ENCODE data around the gene PARD3.

PARD3 gene

GRCh38 chr10:34116681-34117271 lies 698.3 kb downstream of the PARD3 start:
- Histone ChIP-seq H3K36me3 (ENCODE audit: control insufficient read depth, insufficient read depth, low read length) (no peaks in the 10 kb centered on the region), H3K27me3 (replicated peaks; ENCODE audit: control insufficient read depth, insufficient read depth, low read length, poor library complexity, severe bottlenecking) (no peaks in the 10 kb centered on the region)

GRCh38 chr10:34116220-34116641 lies 698.9 kb downstream of the PARD3 start:
- no peaks in the 10 kb centered on the region for H3K9me3 ChIP-seq (ENCODE audit: control insufficient read depth, low read length)
- no peak overlapping the region for H3K27ac ChIP-seq (ENCODE audit: insufficient read depth, low read length, poor library complexity, severe bottlenecking)
- H3K4me3 ChIP-seq (ENCODE audit: insufficient read depth, low read depth, low read length, poor library complexity, severe bottlenecking), result no peak overlapping the region
- no peaks in the 10 kb centered on the region for H3K4me1 ChIP-seq (ENCODE audit: control insufficient read depth, insufficient read depth, low read length, poor library complexity, severe bottlenecking)
- no peaks in the 10 kb centered on the region for H3K27me3 ChIP-seq (replicated peaks; ENCODE audit: control insufficient read depth, insufficient read depth, low read length, poor library complexity, severe bottlenecking)
- no peaks in the 10 kb centered on the region for H3K36me3 ChIP-seq (ENCODE audit: control insufficient read depth, insufficient read depth, low read length)
- no peak for DNase-seq

More at GRCh38 chr10:34116681-34117271, 698.3 kb downstream of the PARD3 start:
- Histone ChIP-seq H3K4me1 (ENCODE audit: control insufficient read depth, insufficient read depth, low read length, poor library complexity, severe bottlenecking) (no peaks in the 10 kb centered on the region), H3K9me3 (ENCODE audit: control insufficient read depth, low read length) (no peaks in the 10 kb centered on the region), H3K27ac (ENCODE audit: insufficient read depth, low read length, poor library complexity, severe bottlenecking) (no peak overlapping the region), H3K4me3 (ENCODE audit: insufficient read depth, low read depth, low read length, poor library complexity, severe bottlenecking) (no peak overlapping the region)
- no peak for DNase-seq

GRCh38 chr10:34114914-34115313 lies 700.2 kb downstream of the PARD3 start:
- H3K27ac ChIP-seq (ENCODE audit: insufficient read depth, low read length, poor library complexity, severe bottlenecking), result no peak overlapping the region
- no peaks in the 10 kb centered on the region for H3K4me1 ChIP-seq (ENCODE audit: control insufficient read depth, insufficient read depth, low read length, poor library complexity, severe bottlenecking)
- H3K4me3 ChIP-seq (ENCODE audit: insufficient read depth, low read depth, low read length, poor library complexity, severe bottlenecking), result no peak overlapping the region
- no peaks in the 10 kb centered on the region for H3K27me3 ChIP-seq (replicated peaks; ENCODE audit: control insufficient read depth, insufficient read depth, low read length, poor library complexity, severe bottlenecking)
- H3K9me3 ChIP-seq (ENCODE audit: control insufficient read depth, low read length), result no peaks in the 10 kb centered on the region
- no peaks in the 10 kb centered on the region for H3K36me3 ChIP-seq (ENCODE audit: control insufficient read depth, insufficient read depth, low read length)
- DNase-seq, result no peak

- no peak for DNase-seq
Observed at GRCh38 chr10:34113504-34114225, 701.4 kb downstream of the PARD3 start.

GRCh38 chr10:34112171-34112782 lies 702.8 kb downstream of the PARD3 start:
- H3K9me3 ChIP-seq (ENCODE audit: control insufficient read depth, low read length), result no peaks in the 10 kb centered on the region
- H3K27me3 ChIP-seq (replicated peaks; ENCODE audit: control insufficient read depth, insufficient read depth, low read length, poor library complexity, severe bottlenecking), result no peaks in the 10 kb centered on the region
- H3K27ac ChIP-seq (ENCODE audit: insufficient read depth, low read length, poor library complexity, severe bottlenecking), result no peak overlapping the region
- no peaks in the 10 kb centered on the region for H3K36me3 ChIP-seq (ENCODE audit: control insufficient read depth, insufficient read depth, low read length)
- H3K4me1 ChIP-seq (ENCODE audit: control insufficient read depth, insufficient read depth, low read length, poor library complexity, severe bottlenecking), result no peaks in the 10 kb centered on the region
- H3K4me3 ChIP-seq (ENCODE audit: insufficient read depth, low read depth, low read length, poor library complexity, severe bottlenecking), result no peak overlapping the region
- DNase-seq, result no peak

More at GRCh38 chr10:34113504-34114225, 701.4 kb downstream of the PARD3 start:
- Histone ChIP-seq H3K27me3 (replicated peaks; ENCODE audit: control insufficient read depth, insufficient read depth, low read length, poor library complexity, severe bottlenecking) (no peaks in the 10 kb centered on the region), H3K36me3 (ENCODE audit: control insufficient read depth, insufficient read depth, low read length) (no peaks in the 10 kb centered on the region), H3K9me3 (ENCODE audit: control insufficient read depth, low read length) (no peaks in the 10 kb centered on the region), H3K4me3 (ENCODE audit: insufficient read depth, low read depth, low read length, poor library complexity, severe bottlenecking) (no peak overlapping the region), H3K27ac (ENCODE audit: insufficient read depth, low read length, poor library complexity, severe bottlenecking) (no peak overlapping the region), H3K4me1 (ENCODE audit: control insufficient read depth, insufficient read depth, low read length, poor library complexity, severe bottlenecking) (no peaks in the 10 kb centered on the region)

GRCh38 chr10:34111179-34111578 lies 703.9 kb downstream of the PARD3 start:
- Histone ChIP-seq H3K4me3 (ENCODE audit: insufficient read depth, low read depth, low read length, poor library complexity, severe bottlenecking) (no peak overlapping the region), H3K27ac (ENCODE audit: insufficient read depth, low read length, poor library complexity, severe bottlenecking) (no peak overlapping the region), H3K27me3 (replicated peaks; ENCODE audit: control insufficient read depth, insufficient read depth, low read length, poor library complexity, severe bottlenecking) (no peaks in the 10 kb centered on the region), H3K9me3 (ENCODE audit: control insufficient read depth, low read length) (no peaks in the 10 kb centered on the region), H3K36me3 (ENCODE audit: control insufficient read depth, insufficient read depth, low read length) (no peaks in the 10 kb centered on the region), H3K4me1 (ENCODE audit: control insufficient read depth, insufficient read depth, low read length, poor library complexity, severe bottlenecking) (no peaks in the 10 kb centered on the region)
- DNase-seq, result no peak

GRCh38 chr10:34109952-34110702 lies 705.0 kb downstream of the PARD3 start:
- DNase-seq, result no peak
- Histone ChIP-seq H3K9me3 (ENCODE audit: control insufficient read depth, low read length) (no peaks in the 10 kb centered on the region), H3K27me3 (replicated peaks; ENCODE audit: control insufficient read depth, insufficient read depth, low read length, poor library complexity, severe bottlenecking) (no peaks in the 10 kb centered on the region), H3K4me1 (ENCODE audit: control insufficient read depth, insufficient read depth, low read length, poor library complexity, severe bottlenecking) (no peaks in the 10 kb centered on the region), H3K4me3 (ENCODE audit: insufficient read depth, low read depth, low read length, poor library complexity, severe bottlenecking) (no peak overlapping the region), H3K36me3 (ENCODE audit: control insufficient read depth, insufficient read depth, low read length) (no peaks in the 10 kb centered on the region), H3K27ac (ENCODE audit: insufficient read depth, low read length, poor library complexity, severe bottlenecking) (no peak overlapping the region)

- DNase-seq, result no peak
- no peaks in the 10 kb centered on the region for H3K36me3 ChIP-seq (ENCODE audit: control insufficient read depth, insufficient read depth, low read length)
- H3K9me3 ChIP-seq (ENCODE audit: control insufficient read depth, low read length), result no peaks in the 10 kb centered on the region
- H3K27me3 ChIP-seq (replicated peaks; ENCODE audit: control insufficient read depth, insufficient read depth, low read length, poor library complexity, severe bottlenecking), result no peaks in the 10 kb centered on the region
- H3K4me3 ChIP-seq (ENCODE audit: insufficient read depth, low read depth, low read length, poor library complexity, severe bottlenecking), result no peak overlapping the region
- H3K4me1 ChIP-seq (ENCODE audit: control insufficient read depth, insufficient read depth, low read length, poor library complexity, severe bottlenecking), result no peaks in the 10 kb centered on the region
- no peak overlapping the region for H3K27ac ChIP-seq (ENCODE audit: insufficient read depth, low read length, poor library complexity, severe bottlenecking)
Observed at GRCh38 chr10:34109495-34109894, 705.6 kb downstream of the PARD3 start.

GRCh38 chr10:34107626-34108516 lies 707.2 kb downstream of the PARD3 start:
- H3K9me3 ChIP-seq (ENCODE audit: control insufficient read depth, low read length), result no peaks in the 10 kb centered on the region
- H3K27ac ChIP-seq (ENCODE audit: insufficient read depth, low read length, poor library complexity, severe bottlenecking), result no peak overlapping the region
- no peaks in the 10 kb centered on the region for H3K4me1 ChIP-seq (ENCODE audit: control insufficient read depth, insufficient read depth, low read length, poor library complexity, severe bottlenecking)
- no peak overlapping the region for H3K4me3 ChIP-seq (ENCODE audit: insufficient read depth, low read depth, low read length, poor library complexity, severe bottlenecking)
- no peaks in the 10 kb centered on the region for H3K36me3 ChIP-seq (ENCODE audit: control insufficient read depth, insufficient read depth, low read length)
- no peaks in the 10 kb centered on the region for H3K27me3 ChIP-seq (replicated peaks; ENCODE audit: control insufficient read depth, insufficient read depth, low read length, poor library complexity, severe bottlenecking)
- DNase-seq, result no peak
